Fibroblast of lung (primary cell): ENCODE data around the gene NFIC.

Experiments used
- CTCF ChIP-seq, 2 donors: IDR thresholded peaks in 1 of 2; conservative IDR thresholded peaks in 1 of 2; 1 replicate in 1 of 2; 2 replicates in 1 of 2; pipeline ENCODE4 v1.5.1; 2011 to 2012; ENCODE audit warnings: low read length in 2 of 2, control low read depth in 1 of 2, inconsistent platforms in 1 of 2, low read depth in 1 of 2, mild to moderate bottlenecking in 1 of 2
- EZH2 ChIP-seq: IDR thresholded peaks from 2 replicates; pipeline ENCODE4 v1.5.1; 2012; ENCODE audit warnings: low read length, control low read depth, mild to moderate bottlenecking; ENCODE audit errors: missing control alignments

GRCh38 chr19:3506384-3507340, 140.3 kb downstream of the NFIC start:
- TF ChIP-seq CTCF (conservative IDR thresholded peaks at IDR 0.05 in 1 of 2, IDR thresholded peaks at IDR 0.05 in 1 of 2; ENCODE audit: low read depth in 1 of 2, low read length in 2 of 2) (no peak), EZH2 (no peak)
